Heart left ventricle (tissue), 16 donors: ENCODE measurements around the gene TMEM270. TPM values are rescaled to one million over a fixed set of nuclear protein-coding genes. Genes with fewer than 3 reads are reported as not detected.

Experiments
- ATAC-seq, 4 donors: fragments of 200-7000 bp; cut with Tn5 transposase; one replicate each; pipeline ENCODE4 v1.9.1; 2020 to 2022; ENCODE audit warnings: moderate library complexity in 4 of 4, mild to moderate bottlenecking in 3 of 4, moderate number of reproducible peaks in 1 of 4
- DNase-seq, 5 donors: peaks; one replicate each; pipeline ENCODE4 v3.0.0-alpha.2; 2020
- H3K27ac ChIP-seq, 12 donors: fragments of 200-600 bp; sonication (generic) in 4 of 12; one replicate each; pipeline versions ENCODE4 v1.5.0 to v1.8.0; 2016 to 2022; ENCODE audit warnings: mild to moderate bottlenecking in 2 of 12
- H3K27me3 ChIP-seq, 9 donors: fragments of 200-600 bp; sonication (generic) in 2 of 9; one replicate each; pipeline versions ENCODE4 v1.5.1 to v1.8.0; 2016 to 2022; ENCODE audit warnings: mild to moderate bottlenecking in 3 of 9
- H3K36me3 ChIP-seq, 9 donors: fragments of 200-600 bp; sonication (generic) in 2 of 9; one replicate each; pipeline versions ENCODE4 v1.5.0 to v1.8.0; 2018 to 2022; ENCODE audit warnings: mild to moderate bottlenecking in 2 of 9
- H3K4me1 ChIP-seq, 12 donors: fragments of 200-600 bp; sonication (generic) in 4 of 12; one replicate each; pipeline versions ENCODE4 v1.5.0 to v1.8.0; 2016 to 2022; ENCODE audit warnings: mild to moderate bottlenecking in 3 of 12
- H3K4me3 ChIP-seq, 12 donors: fragments of 200-600 bp; sonication (generic) in 4 of 12; one replicate each; pipeline versions ENCODE4 v1.5.0 to v1.8.0; 2017 to 2022; ENCODE audit warnings: mild to moderate bottlenecking in 9 of 12, moderate library complexity in 4 of 12
- H3K9me3 ChIP-seq, 12 donors: fragments of 200-600 bp; sonication (generic) in 4 of 12; one replicate each; pipeline versions ENCODE4 v1.5.0 to v1.8.0; 2016 to 2022; ENCODE audit warnings: mild to moderate bottlenecking in 1 of 12
- CTCF ChIP-seq, 12 donors: fragments of 200-600 bp; sonication (generic) in 4 of 12; IDR thresholded peaks; one replicate each; pipeline versions ENCODE4 v1.5.0 to v1.8.0; 2018 to 2022; ENCODE audit warnings: antibody characterized with exemption in 12 of 12, mild to moderate bottlenecking in 5 of 12
- POLR2A ChIP-seq, 2 donors: fragments of 450-650 bp; IDR thresholded peaks; one replicate each; pipeline ENCODE4 v1.6.1; 2017; ENCODE audit warnings: antibody characterized with exemption in 2 of 2, mild to moderate bottlenecking in 2 of 2, moderate library complexity in 2 of 2
- WGBS, 4 donors: extraction: QIAGEN DNeasy Blood & Tissue Kit in 2 of 4; methylation state at CpG; one replicate each; pipeline versions ENCODE4 v1.1.5 to v1.1.7; 2013 to 2018; 5-methylcytosine and 5-hydroxymethylcytosine counted together
- intact Hi-C, 10 donors: fragments of 100-400 bp; cut with DNase I; formaldehyde crosslinking; loops; one replicate each; pipeline versions ENCODE4 v1.11.1 to v1.14.2; 2022
- long read RNA-seq, 3 donors: library from polyadenylated mRNA; unstranded; transcript quantifications; one replicate each; pipeline ENCODE4 v2.0.0, GENCODE V29; 2020 to 2021
- polyA plus RNA-seq, 2 donors: library from polyadenylated mRNA; stranded (reverse); fragments of 200-250 nt; gene quantifications; one replicate each; pipeline ENCODE4 v1.2.3, GENCODE V29; 2013
- total RNA-seq, 9 donors: library from RNA; depleted of rRNA in 2 of 9; stranded (reverse); fragments of >200 nt in 2 of 9; fragmentation: NEBNext Ultra II Directional in 3 of 9; extraction: Animal tissue kit (Norgen Biotek cat#: 25700) in 3 of 9; gene quantifications; one replicate each; pipeline versions ENCODE4 v1.1.0 to v1.2.4, GENCODE V29; 2016 to 2023
- donor health status: ischemic (EF 13 %, LVEDD 7.1; RV severe dilation, severe dysfunction).
- donor health status: healthy with polysubstance abuse.
- donor health status: DM: no; HTN: yes; CAD: no.
- donor health status: DM: no; HTN: no; CAD: no.
- donor health status: ischemic (EF 25% LVEDD 6.9; RV normal size, moderate dysfunction).
- donor health status: ischemic (EF 25% LVEDD 5.7; RV mildly dilated, moderate dysfunction).
- donor health status: healthy.
- donor health status: DM: yes; HTN: yes; CAD: no.
- donor health status: ischemic (EF 35%, LVEDD 5.7; RV mildly dilated, moderate dysfunction).
- donor health status: nonischemic (EF 11% LVEDD 7.7; RV severe dilation, severe dysfunction).
- donor health status: DM: yes; HTN: yes; CAD: no.
- donor health status: PGD.
- donor health status: ischemic (EF 29% LVEDD 5.4; RV normal size, mild dysfunction).
- donor health status: nonischemic (EF 23%, LVEDD 6.1; RV moderate dilation, normal function).

The TMEM270 gene
- total RNA-seq = not detected
- polyA plus RNA-seq = not detected
- long read RNA-seq, donor 1 = 0 reads
- long read RNA-seq, donor 2 = 0 reads
- long read RNA-seq, donor 3 = 0 reads

- Histone ChIP-seq H3K27me3 (peaks cover 0 to 7% (median 0%) of the 10 kb centered on the region in 9 donors), H3K9me3 (no peaks in the 10 kb centered on the region), H3K27ac (no peak within 1 kb of the TSS), H3K36me3 (no peaks in the 10 kb centered on the region), H3K4me3 (no peak within 1 kb of the TSS), H3K4me1 (peaks cover 0 to 1% (median 0%) of the 10 kb centered on the region in 12 donors)
- no peak for TF ChIP-seq POLR2A (IDR thresholded peaks at IDR 0.05)
- no peak for TF ChIP-seq CTCF (IDR thresholded peaks at IDR 0.05)
- DNase-seq (peak in 2 of 5 donors; percentile 4 to 28), ATAC-seq (no peak)
- intact Hi-C loops = loop anchor here in 9 of 10 donors (10.0 kb wide), 5 partner anchors 114 to 544 kb away; no protein-coding TSS in a partner anchor
- WGBS, 4 donors = 85 to 93% (median 88%) methylated on average over 10 to 11 of the region's 11 CpGs
Measured at GRCh38 chr7:73860859-73861258, at the start of gene TMEM270. Gene TMEM270, plus strand, starts transcription at chr7:73861159. Its CDS starts 36 bp downstream, at chr7:73861195.

GRCh38 chr7:73811760-73812168 is 49.2 kb upstream of the TMEM270 start:
- peak; percentile 59 to 82 (median 72) for TF ChIP-seq CTCF (IDR thresholded peaks at IDR 0.05)
- no peak for TF ChIP-seq POLR2A (IDR thresholded peaks at IDR 0.05)
- ATAC-seq = peak; percentile 71 to 89 (median 85)
- intact Hi-C loops = loop anchor here (1.0 to 2.0 kb wide), 2 partner anchors 43 to 44 kb away; no protein-coding TSS in a partner anchor

DNA sequence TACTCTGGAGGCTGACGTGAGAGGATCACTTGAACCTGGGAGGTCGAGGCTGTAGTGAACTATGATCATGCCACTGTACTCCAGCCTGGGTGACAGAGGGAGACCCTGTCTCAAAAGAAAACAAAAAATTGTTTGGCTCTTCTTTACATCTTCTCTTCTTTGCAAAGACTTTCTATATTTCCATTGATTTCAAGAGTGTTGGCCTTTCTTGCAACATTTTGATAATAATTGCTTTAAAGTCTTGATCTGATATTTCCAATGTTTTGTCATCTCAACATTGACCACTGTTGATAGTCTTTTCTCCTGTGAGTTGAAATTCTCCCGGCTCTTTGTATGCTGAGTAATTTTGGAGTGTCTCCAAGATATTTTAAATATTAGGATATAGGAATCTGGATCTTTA is 48.0 kb upstream of the TMEM270 start:
- Histone ChIP-seq H3K4me3 (no peak overlapping the region), H3K27ac (no peak overlapping the region), H3K9me3 (peaks cover 0 to 12% (median 0%) of the 10 kb centered on the region in 12 donors), H3K27me3 (peaks cover 0 to 13% (median 6%) of the 10 kb centered on the region in 9 donors), H3K4me1 (no peaks in the 10 kb centered on the region), H3K36me3 (no peaks in the 10 kb centered on the region)
- intact Hi-C loops = loop anchor here in 2 of 10 donors (1.0 to 2.0 kb wide), 2 partner anchors 42 kb away; no protein-coding TSS in a partner anchor
- 82 to 94% (median 83%) methylated on average over 3 of the region's 3 CpGs for WGBS, 4 donors
- DNase-seq (no peak), ATAC-seq (no peak)
- no peak for TF ChIP-seq POLR2A (IDR thresholded peaks at IDR 0.05)
- TF ChIP-seq CTCF (IDR thresholded peaks at IDR 0.05) = no peak

More at GRCh38 chr7:73811760-73812168, 49.2 kb upstream of the TMEM270 start:
- 8 to 10% (median 9%) methylated on average over 11 of the region's 11 CpGs for WGBS, 4 donors
- Histone ChIP-seq H3K9me3 (peaks cover 0 to 12% (median 0%) of the 10 kb centered on the region in 12 donors), H3K27ac (no peak overlapping the region), H3K36me3 (no peaks in the 10 kb centered on the region), H3K27me3 (peaks cover 0 to 13% (median 6%) of the 10 kb centered on the region in 9 donors), H3K4me3 (no peak overlapping the region), H3K4me1 (no peaks in the 10 kb centered on the region)
- peak; percentile 44 to 85 (median 54) for DNase-seq

- H3K27me3 ChIP-seq = peaks cover 0 to 11% (median 6%) of the 10 kb centered on the region in 9 donors
- 74 to 86% (median 78%) methylated on average over 8 of the region's 8 CpGs for WGBS, 4 donors
- H3K4me1 ChIP-seq = no peaks in the 10 kb centered on the region
- H3K36me3 ChIP-seq = no peaks in the 10 kb centered on the region
- no peak for DNase-seq
- peaks cover 0 to 12% (median 0%) of the 10 kb centered on the region in 12 donors for H3K9me3 ChIP-seq
- intact Hi-C loops = no loop called here
- no peak overlapping the region for H3K27ac ChIP-seq
- ATAC-seq = no peak
- no peak overlapping the region for H3K4me3 ChIP-seq
- TF ChIP-seq CTCF (IDR thresholded peaks at IDR 0.05) (no peak), POLR2A (IDR thresholded peaks at IDR 0.05) (no peak)
Measured at GRCh38 chr7:73815436-73815835, 45.5 kb upstream of the TMEM270 start.
